SK-N-DZ (cell line): Measurements from ENCODE around the gene ZACN.

Experiments
- DNase-seq: peaks from one replicate; pipeline ENCODE4 v3.0.0-alpha.2; 2015; ENCODE audit warnings: low spot score

The ZACN gene

DNA sequence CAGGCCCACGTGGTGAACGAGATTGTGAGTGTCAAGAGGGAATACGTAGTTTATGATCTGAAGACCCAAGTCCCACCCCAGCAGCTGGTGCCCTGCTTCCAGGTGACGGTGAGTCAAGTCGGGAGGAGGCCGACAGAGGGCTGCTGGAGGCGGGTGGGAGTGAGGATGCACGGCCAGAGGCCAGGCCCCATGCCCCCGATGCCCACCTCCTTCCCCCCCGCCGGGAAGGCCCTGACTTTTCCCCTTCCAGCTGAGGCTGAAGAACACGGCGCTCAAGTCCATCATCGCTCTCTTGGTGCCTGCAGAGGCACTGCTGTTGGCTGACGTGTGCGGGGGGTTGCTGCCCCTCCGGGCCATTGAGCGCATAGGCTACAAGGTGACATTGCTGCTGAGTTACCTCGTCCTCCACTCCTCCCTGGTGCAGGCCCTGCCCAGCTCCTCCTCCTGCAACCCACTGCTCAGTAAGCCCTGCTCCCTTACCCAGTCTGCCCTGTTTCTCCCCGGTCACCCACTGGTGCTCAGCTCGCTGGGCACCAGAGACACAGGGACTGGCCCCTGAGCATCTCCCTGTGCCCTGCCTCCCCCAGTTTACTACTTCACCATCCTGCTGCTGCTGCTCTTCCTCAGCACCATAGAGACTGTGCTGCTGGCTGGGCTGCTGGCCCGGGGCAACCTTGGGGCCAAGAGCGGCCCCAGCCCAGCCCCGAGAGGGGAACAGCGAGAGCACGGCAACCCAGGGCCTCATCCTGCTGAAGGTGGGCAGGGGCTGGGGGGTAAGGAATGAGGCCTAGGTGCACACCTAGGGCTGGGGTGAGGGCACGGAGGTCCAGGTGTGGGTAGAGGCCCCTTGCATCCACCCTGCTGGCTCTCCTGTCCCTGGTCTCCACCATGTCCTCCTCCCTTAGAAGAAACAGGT, 2.6 kb downstream of the ZACN start:
- DNase-seq: no peak

DNA sequence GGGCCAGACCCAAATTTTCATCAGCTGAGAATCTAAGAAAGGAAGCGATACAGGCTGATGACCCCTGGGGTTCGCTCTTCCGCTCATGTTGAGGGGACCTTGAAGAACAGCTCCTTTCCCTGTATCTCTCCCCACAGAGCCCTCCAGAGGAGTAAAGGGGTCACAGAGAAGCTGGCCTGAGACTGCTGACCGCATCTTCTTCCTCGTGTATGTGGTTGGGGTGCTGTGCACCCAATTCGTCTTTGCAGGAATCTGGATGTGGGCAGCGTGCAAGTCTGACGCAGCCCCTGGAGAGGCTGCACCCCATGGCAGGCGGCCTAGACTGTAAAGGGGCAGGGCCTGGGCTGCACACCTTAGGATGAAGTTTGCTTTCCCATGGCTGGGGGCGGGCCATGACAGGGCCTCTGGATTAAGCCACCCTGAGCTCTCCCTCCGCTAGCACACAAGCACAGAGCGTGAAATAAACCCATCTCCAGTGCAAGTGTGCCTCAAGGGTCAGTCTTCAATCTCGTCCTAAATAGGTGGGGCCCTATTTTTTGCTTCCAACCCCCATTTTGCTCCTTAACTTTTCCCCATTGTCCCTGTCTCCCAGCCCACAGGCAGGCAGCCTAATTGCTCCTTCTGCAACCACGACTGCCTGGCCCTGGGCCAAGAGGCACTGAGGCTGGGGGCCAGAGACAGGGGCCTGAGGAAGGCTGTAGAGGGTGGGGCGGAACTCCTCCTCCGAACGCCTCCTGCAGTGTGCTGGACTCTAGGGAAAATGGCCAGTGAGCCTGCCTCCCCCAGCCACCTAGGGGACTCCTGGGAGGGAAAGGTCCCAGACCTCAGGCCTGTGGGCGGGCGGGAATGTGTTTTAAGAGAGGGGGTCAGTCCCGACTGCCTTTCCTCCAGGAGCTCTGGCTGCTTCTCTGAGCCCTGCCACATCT, 3.6 kb downstream of the ZACN start:
- DNase-seq: no peak

DNA sequence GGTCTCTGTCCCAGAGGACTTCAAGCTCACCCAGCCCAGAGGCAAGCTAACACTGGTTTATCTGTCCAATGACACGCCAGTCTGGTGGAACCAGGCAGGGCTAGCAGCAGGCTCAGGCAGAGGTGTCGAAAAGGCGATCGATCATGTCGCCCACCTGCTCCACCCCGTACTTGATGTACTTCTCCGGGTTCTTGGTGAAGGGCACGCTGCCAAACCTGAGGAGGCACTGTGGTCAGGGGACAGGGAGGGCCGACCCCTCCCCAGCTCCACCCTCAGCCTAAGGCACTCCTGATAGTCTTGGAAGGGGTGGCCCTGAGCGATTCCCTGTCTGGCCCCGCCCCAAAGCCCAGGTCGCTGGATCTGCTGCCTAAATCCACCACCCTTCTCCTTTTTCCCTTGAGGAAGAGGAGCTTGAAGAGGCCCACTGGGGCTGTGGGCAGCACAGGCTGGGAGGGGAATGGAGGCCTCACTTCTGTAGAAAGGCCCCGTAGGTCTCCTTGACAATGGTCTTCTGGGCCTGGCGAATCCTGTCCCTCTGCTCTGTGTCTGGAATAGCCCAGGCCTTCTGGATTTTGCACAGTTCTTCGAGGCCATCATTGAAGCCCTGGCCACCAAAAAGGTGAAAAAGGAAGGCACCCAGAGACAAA, 4.7 kb downstream of the ZACN start:
- no peak for DNase-seq

DNA sequence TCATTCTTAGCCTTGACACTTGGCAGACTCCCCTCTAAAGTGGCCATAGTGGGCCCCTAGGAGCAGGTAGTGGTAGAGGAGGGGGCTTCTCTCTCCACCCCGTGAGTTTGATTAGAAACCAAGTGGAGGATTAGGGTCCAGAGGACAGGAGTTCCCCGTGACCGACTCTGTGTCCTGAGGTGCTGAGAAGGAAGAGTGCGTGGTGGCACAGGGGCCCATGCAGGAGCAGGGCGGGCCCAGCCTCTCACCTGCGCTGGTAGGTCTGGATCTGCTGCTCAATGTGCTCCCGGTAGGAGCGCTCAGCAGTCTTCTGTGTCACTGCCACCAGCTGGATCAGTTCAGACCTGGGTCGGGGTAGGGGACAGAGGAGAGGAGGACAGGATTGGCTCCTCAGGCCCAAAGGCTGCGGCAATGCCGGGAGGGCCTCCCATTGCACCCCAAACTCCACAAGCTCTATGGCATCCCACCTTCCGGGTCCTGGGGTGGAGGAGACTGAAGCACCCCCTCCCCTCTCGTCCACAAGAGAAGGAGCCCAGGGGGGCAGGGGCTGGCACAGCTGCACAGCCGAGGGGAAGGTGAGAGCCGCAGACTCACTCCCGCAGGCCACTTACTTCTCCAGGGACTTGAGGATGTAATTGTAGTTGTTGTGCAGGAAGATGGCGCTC, 6.2 kb downstream of the ZACN start:
- DNase-seq: no peak

DNA sequence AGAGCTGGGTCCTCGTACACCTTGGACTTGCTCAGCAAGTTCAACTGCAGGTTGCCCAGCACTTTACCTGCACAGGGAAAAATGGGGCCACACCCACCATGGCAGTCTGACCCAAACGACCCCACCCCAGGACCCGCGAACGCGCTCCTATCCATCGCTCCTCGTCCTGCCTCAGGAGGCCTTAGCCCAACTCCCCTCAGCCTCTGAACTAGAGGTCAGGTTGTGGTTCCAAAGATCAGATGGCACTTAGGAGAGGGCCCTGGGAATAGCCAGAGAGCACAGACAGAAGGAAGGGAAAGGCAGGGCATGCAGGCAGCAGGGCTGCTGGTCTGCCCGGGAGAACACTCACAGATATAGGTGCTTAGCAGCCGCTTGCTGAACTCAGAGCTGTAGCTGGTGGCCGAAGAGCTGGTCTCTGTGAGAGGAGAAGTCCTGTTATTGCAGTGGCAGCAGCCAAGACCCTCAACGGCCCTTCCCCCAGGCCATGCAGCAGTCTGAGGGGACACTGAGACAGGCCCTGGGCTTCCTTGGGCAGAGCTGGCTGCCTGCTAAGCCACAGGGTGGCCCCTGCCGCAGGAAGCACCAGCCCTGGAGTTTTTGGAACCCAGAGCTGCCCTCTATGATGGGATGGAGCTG, 6.9 kb downstream of the ZACN start:
- no peak for DNase-seq

DNA sequence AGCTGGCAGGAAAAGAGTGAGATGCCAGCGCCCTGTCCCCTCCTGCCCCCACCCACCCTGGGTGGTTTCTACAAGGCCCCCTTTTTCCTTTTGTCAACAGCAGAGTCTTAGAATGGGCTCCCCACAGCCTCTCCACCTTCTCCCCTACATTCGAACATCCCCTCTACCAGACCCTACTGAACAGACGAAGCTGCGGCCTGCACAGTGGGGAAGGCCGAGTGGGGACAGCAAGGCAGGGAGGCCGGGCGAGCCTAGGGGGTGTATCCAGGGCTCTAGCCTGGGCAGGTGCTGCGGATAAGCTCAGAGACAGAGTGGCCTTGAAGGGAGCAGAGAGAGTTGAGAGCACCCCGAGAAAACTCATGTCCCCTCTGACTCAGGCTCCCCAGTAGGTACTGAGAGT, 7.4 kb downstream of the ZACN start:
- no peak for DNase-seq

DNA sequence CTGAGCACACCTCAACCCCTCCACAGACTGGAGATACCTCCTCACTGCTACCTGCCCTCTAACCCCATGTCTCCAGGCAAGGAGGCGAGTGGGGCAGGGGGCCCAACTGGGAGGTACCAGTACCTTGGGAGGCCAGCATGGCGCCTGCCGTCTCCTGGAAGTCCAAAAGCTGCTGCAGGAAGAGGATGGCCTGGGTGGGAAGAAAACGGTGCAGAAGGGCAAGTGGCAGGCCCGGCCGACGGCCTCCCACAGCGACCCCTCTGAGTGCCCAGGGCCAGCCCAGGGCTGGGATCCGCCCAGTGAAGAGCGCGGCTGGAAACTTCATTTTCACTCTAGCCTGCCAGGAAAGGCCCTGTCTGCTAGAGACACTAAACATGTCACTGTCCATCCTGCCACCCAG, 8.5 kb downstream of the ZACN start:
- no peak for DNase-seq

DNA sequence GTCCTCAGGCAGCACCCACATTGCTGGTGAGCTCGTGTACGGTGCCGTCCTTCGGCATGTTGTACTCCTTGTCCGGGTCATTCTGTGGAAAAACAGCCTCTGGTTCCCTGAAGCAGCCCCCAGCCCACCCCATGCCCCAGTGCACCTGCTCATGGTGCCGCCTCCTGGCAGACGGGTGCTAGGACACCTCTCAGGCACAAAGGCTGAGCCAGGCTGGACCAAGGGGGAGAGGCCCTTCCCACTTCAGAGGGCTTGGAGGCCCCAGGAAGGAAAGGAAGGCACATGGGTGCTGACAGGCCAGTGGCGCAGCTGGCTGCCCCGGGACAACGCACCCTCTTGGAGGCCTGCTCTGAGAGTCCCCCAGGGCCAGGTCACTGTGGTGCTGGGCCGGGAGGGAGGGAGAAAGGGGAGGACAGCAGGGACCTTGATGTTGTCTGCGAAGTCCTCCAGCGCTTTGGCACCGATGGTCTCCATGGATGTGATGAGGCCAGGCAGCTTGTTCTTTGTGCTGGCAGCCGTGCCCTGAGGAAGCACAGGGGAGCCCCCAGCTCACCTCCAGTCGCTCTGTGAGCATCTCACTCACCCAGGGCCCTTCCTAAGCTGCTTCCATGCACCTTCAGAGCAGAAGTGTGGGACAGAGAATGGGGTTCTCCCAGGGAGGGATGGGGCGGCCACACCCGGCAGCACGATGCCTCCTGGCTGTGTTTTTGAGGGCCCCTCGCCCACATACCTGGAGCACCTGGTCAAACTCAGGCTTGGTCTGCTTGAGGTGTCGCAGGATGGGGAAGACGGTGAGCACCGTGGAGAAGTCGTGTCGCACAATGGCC, 9.3 kb downstream of the ZACN start:
- DNase-seq: no peak

DNA sequence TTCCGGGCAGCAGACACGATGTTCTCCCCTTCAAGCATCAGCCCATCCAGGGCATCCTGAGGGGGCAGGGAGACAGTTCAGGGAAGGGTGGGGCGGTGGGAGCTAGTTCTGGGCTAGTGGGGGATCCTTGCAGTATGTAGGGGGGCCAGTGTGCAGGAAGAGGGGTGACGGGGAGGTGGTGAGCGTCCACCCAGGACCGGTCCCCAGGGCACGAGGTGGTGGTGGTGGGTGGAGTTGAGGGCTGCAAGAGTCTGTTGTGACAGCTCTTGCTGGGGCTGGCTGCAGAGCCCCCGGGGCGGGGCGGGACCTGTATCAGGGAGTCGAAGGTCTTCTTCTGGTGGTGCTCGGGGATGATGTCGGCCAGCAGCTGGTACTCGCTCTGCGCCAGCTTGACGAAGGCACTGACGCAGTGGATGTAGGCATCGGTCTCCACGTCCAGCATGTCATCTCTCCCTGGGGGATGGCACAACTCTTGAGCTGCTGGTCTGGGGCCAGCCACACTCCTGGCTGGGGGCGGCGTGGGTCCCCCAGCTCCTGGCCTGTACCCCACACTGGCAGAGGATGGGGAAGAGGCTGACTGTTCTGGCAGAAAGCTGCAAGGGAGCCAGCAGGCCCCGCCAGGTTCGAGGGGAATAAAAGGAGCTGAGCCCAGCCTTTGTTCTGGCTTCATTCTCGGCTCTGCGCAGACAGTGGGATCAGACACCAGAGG, 10.0 kb downstream of the ZACN start:
- no peak for DNase-seq

DNA sequence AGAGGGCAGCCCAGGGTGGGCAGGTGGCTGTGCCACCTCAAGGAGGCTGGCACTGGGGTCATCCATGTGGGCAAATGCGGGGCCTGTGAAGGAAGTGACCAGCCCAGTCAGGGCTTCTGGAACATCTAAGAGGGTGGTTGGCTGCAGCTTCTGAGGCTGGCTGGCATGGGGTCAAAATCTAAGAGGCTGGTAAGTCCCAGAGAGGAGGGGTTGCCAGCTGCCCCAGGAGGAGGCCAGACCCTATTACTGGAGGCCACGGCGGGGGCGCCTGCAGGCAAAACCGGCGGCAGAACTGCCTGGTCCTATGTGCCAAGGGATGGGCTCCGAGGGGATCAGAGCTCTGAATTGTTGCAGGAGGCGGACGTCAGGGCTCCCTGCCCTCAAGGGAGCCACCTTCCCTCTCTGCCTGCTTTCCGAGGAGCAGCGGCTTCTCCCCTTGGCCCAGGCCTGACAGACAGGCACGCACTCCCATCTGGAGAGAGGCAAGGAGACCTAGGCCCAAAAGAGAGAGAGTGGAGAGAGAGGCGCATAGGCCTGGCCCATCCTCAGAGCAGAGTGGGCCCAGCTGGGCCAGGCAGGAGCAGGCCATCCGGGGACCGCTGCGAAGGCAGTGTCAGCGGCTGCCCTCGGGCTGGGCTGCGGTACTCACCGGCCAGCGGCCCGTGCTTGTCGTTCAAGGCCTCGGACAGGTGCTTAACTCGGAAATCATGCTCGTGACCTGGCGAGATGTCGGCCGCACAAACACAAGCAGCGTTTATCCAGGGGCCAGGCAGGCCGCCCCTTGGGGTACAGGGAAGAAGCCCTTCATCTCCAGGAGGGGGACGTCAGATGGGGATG, 10.9 kb downstream of the ZACN start:
- DNase-seq: no peak

DNA sequence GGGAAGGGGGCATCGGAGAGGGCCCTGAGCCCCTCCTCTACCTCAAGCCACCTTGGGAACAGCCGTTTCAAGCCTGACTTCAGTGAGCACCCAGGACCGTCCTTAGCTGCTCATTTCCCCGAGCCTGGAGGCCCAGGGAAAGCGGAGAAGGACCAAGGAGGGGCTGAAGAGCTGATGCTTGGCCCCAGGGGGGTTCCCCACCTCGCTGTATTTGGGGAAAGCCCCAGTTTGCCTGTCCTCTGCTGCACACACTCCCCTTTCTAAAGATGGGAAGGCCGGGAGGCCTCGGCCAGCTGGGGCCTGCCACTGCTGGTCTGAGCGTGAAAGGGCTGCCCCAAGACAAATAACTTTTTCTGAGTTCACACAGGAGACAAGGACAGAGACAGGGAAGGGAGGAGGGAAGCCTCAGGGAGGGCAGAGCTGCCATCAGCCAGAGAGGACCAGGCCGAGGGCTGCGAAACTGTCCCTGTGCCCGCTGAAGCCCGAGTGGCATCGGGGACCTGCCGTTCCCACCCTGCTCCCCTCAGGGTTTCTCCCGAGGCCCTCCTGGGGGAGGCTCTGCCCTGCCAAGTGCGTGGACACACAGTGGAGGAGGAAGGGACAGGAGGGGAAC, 11.6 kb downstream of the ZACN start:
- no peak for DNase-seq

DNA sequence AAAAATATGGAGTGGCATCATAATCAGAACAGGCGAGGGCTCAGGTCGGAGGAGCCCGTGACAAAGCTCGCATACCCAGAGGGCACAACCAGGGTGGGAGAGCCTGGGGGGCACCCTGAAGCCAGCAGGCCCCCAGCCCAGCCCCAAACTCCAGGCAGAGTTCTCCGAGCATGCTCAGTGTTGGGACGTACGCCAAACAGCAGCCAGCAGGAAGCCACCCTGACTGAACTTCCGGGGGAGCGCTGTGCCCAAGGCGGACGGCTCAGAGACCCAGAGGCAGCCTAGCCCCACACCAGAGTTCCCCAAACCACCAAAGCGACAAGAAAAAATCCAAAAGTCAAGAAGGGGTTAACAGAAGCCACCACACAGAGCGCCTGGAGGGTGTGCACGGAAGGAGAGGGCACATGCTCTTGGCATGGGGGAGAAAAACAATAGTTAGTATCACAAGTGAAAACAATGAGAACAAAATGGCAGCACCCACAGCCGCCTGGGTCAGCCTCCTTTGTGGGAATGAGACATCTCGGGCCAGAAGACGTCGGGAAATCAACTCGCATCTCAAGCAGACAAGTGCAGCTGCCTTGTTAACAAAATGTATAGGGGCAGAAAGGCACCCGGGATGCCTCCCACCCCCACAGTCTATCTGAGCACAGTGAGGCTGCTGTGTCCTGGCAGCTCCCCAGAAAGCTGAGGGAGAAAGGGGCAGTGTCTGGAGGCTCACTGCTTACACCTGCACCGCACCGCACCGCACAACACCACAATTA, 12.7 kb downstream of the ZACN start:
- DNase-seq: no peak

DNA sequence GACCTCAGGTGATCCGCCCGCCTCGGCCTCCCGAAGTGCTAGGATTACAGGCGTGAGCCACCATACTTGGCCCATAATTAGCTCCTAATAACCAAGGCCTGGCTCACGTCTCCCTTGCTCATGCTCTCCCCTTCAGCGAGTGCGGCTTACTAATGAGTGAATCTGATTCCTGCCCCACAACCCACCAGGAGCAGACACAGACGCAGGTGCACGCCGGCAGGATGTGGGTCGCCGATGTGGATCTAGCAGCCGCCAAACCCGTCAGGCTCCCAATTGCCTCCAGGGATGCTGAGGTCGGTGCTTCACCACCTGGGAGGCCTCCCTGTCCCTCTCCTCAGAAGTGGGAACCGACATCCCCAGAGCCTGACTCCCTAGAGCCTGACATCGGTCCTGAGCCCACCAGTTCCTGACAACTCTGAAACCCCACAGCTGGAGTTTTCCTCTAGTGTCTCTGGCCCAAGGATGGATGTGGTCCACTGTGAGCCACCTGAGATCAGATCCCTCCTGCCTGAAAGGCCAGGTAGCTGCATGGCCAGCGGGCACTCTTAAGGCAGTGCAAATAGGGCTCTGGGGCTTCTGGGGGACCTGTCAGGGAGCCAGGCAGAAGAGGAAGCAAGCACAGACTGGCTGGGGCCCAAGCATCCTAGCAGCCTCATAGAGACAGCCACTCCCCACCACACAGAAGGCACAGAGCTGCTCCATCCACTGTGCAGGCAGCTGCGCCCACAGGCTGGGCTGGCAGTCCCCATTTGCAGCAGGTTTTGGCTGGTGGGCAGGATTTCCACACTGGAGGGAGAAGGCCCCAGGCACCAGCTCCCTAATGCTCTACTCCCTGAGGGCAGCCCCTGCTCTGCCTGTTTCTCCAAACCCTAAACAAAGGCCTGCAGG, 13.8 kb downstream of the ZACN start:
- no peak for DNase-seq

DNA sequence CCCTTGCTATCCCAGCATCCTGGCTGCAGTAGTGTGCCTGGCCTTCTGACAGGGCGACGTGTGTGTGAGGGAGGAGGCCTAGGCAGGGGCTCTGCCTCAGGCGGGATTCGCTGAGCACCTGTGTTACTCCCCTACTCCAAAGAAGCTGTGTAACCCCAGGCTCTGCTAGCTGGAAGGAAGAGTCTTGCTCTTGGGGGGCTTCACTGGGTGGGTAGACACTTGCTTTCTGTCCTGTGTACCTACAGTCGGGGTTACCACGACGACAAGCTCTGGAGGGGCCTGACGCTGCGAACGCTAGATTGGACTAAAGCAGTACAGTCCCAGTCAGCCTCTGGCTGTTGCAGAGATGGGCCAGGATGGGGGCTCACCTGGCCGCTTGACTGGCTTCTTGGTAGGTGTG, 15.1 kb downstream of the ZACN start:
- no peak for DNase-seq

DNA sequence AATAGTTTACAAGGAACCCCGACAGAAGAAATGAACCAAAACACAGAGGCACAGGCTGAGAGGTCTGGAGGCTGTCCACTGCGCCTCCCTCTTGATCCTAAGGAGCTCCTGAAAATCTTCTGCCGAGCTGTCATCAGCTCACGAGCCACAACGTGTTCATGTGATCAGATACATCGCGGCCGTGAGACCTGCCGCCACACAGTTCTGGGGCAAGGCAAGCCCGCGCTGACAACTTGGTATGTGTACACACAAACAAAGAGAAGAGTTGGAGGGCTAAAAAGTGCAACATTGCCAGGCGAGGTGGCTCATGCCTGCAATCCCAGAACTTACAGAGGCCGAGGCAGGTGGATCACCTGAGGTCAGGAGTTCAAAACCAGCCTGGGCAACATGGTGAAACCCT, 17.0 kb downstream of the ZACN start:
- no peak for DNase-seq

DNA sequence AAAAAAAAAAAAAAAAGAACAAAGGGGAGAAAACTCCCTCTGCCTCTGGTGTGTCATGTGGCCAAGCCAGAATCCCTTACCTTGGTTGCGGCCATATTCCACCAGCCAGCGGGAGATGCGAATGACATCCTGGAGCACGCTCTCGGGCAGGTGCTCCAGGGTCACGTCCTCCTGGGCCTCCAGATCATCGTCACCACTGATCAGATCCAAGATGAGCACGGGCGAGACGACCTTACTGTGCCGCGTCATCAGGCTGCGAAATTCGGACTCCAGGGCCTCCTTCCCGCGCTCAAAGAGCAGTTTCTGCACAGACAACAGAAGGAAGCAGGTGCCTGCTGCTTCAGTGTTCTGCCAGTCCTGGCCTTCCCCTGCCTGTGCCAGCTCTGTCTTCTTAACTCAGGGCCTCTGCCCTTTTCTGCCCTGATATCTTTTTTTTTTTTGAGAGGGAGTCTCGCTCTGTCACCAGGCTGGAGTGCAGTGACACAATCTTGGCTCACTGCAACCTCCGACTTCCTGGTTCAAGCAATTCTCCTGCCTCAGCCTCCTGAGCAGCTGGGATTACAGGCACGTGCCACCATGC, 18.8 kb downstream of the ZACN start:
- DNase-seq: no peak
